HepG2 (cell line): ENCODE results near the gene HDDC3. TPM values are rescaled to one million over a fixed set of nuclear protein-coding genes. Genes with fewer than 3 reads are reported as not detected.
A peak's percentile ranks its signal among the peaks of the same experiment; 100 is the strongest.

Source experiments
- ADNP ChIP-seq: sonication (generic); formaldehyde crosslinking; IDR thresholded peaks from 2 replicates; pipeline ENCODE4 v1.4.0; 2020; ENCODE audit warnings: missing genetic modification reagents
- ARNTL ChIP-seq: sonication (generic); formaldehyde crosslinking; IDR thresholded peaks from 2 replicates; pipeline ENCODE4 v1.4.0; 2020; ENCODE audit warnings: mild to moderate bottlenecking, missing genetic modification reagents
- BHLHE40 ChIP-seq: IDR thresholded peaks from 2 replicates; pipeline ENCODE4 v1.6.1; 2011; ENCODE audit warnings: low read length, improper control_type of control experiment
- DNMT1 ChIP-seq: sonication (generic); formaldehyde crosslinking; IDR thresholded peaks from 2 replicates; pipeline ENCODE4 v1.5.1; 2020; ENCODE audit warnings: mild to moderate bottlenecking, missing genetic modification reagents
- FOXA3 ChIP-seq: IDR thresholded peaks from 2 replicates; pipeline ENCODE4 v1.6.1; 2016; ENCODE audit warnings: missing genetic modification reagents, missing compliant biosample characterization
- HIVEP1 ChIP-seq: sonication (generic); formaldehyde crosslinking; IDR thresholded peaks from 2 replicates; pipeline ENCODE4 v1.4.0; 2020; ENCODE audit warnings: mild to moderate bottlenecking, missing genetic modification reagents
- IRF2 ChIP-seq: IDR thresholded peaks from 2 replicates; pipeline ENCODE4 v1.6.1; 2018; ENCODE audit warnings: missing genetic modification reagents, missing compliant biosample characterization
- LCORL ChIP-seq, 2 experiments: fragments of 450-650 bp in 1 of 2; sonication (generic) in 1 of 2; formaldehyde crosslinking in 1 of 2; IDR thresholded peaks; 2 replicates each; pipeline versions ENCODE4 v1.5.0 to v1.6.1; 2017 to 2020; ENCODE audit warnings: antibody characterized with exemption in 1 of 2, missing genetic modification reagents in 1 of 2
- MAF1 ChIP-seq: sonication (generic); formaldehyde crosslinking; IDR thresholded peaks from 2 replicates; pipeline ENCODE4 v1.5.0; 2020; ENCODE audit warnings: missing genetic modification reagents, borderline replicate concordance
- MXD4 ChIP-seq: IDR thresholded peaks from 2 replicates; pipeline ENCODE4 v1.6.1; 2016; ENCODE audit warnings: mild to moderate bottlenecking, missing biosample characterization, missing genetic modification reagents
- NONO ChIP-seq, 2 experiments: fragments of 450-650 bp in 1 of 2; sonication (generic) in 1 of 2; formaldehyde crosslinking in 1 of 2; IDR thresholded peaks in 1 of 2; conservative IDR thresholded peaks in 1 of 2; 2 replicates each; pipeline versions ENCODE4 v1.6.1 to v1.8.0; 2017 to 2022; ENCODE audit warnings: mild to moderate bottlenecking in 1 of 2, missing genetic modification reagents in 1 of 2, moderate library complexity in 1 of 2
- NPAS2 ChIP-seq: sonication (generic); formaldehyde crosslinking; IDR thresholded peaks from 2 replicates; pipeline ENCODE4 v1.8.0; 2022; ENCODE audit warnings: mild to moderate bottlenecking, missing genetic modification reagents, borderline replicate concordance
- SKI ChIP-seq: fragments of 450-650 bp; IDR thresholded peaks from one replicate; pipeline ENCODE4 v1.6.1; 2018; ENCODE audit warnings: mild to moderate bottlenecking; ENCODE audit not compliant: partially characterized antibody
- SMC3 ChIP-seq: IDR thresholded peaks from 2 replicates; pipeline ENCODE4 v1.6.1; 2011; ENCODE audit warnings: low read length, improper control_type of control experiment
- SP140L ChIP-seq: sonication (generic); formaldehyde crosslinking; IDR thresholded peaks from 2 replicates; pipeline ENCODE4 v1.4.0; 2020; ENCODE audit warnings: missing genetic modification reagents, borderline replicate concordance
- SRSF9 ChIP-seq: fragments of 200-400 bp; formaldehyde crosslinking; IDR thresholded peaks from 2 replicates; pipeline ENCODE4 v1.6.1; 2018; ENCODE audit warnings: borderline replicate concordance, mild to moderate bottlenecking, low read depth, low read length; ENCODE audit not compliant: insufficient read depth, poor library complexity, severe bottlenecking
- ZBTB20 ChIP-seq: sonication (generic); formaldehyde crosslinking; IDR thresholded peaks from 2 replicates; pipeline ENCODE4 v1.8.1; 2023; ENCODE audit warnings: missing genetic modification reagents, low read depth, mild to moderate bottlenecking, borderline replicate concordance
- ZC3H4 ChIP-seq: sonication (generic); formaldehyde crosslinking; IDR thresholded peaks from 2 replicates; pipeline ENCODE4 v1.4.0; 2020; ENCODE audit warnings: missing genetic modification reagents, borderline replicate concordance
- ZFP36L1 ChIP-seq: sonication (generic); formaldehyde crosslinking; IDR thresholded peaks from 2 replicates; pipeline ENCODE4 v1.8.0; 2022; ENCODE audit warnings: mild to moderate bottlenecking, missing genetic modification reagents, moderate library complexity
- ZNF143 ChIP-seq: sonication (generic); formaldehyde crosslinking; IDR thresholded peaks from 2 replicates; pipeline ENCODE4 v1.4.0; 2020; ENCODE audit warnings: missing genetic modification reagents
- ZNF431 ChIP-seq: sonication (generic); formaldehyde crosslinking; IDR thresholded peaks from 2 replicates; pipeline ENCODE4 v1.9.0; 2022; ENCODE audit warnings: missing genetic modification reagents, low read depth, mild to moderate bottlenecking, borderline replicate concordance
- ZNF501 ChIP-seq: sonication (generic); formaldehyde crosslinking; IDR thresholded peaks from 2 replicates; pipeline ENCODE4 v1.5.1; 2020; ENCODE audit warnings: mild to moderate bottlenecking, moderate library complexity, missing genetic modification reagents
- ZSCAN22 ChIP-seq: sonication (generic); formaldehyde crosslinking; IDR thresholded peaks from 2 replicates; pipeline ENCODE4 v1.4.0; 2020; ENCODE audit warnings: mild to moderate bottlenecking, missing genetic modification reagents
- ZSCAN9 ChIP-seq: IDR thresholded peaks from 2 replicates; pipeline ENCODE4 v1.6.1; 2016; ENCODE audit warnings: borderline replicate concordance
- polyA plus RNA-seq, 8 experiments: library from polyadenylated mRNA; depleted of rRNA in 3 of 8; stranded (reverse) in 7 of 8; unstranded in 1 of 8; fragments of >200 nt; fragmentation: Illumina TruSeq in 4 of 8; extraction: Trizol in 4 of 8; gene quantifications; 2 replicates each; pipeline versions ENCODE4 v1.2.1 to v1.2.3, GENCODE V29; 2011 to 2016; ENCODE audit warnings: low read depth in 4 of 8, missing spikeins in 1 of 8, mixed read lengths in 1 of 8; ENCODE audit not compliant: insufficient read depth in 1 of 8
- total RNA-seq, 5 experiments: library from RNA; depleted of rRNA; stranded (reverse); fragments of >200 nt; fragmentation: Illumina TruSeq; extraction: Trizol; gene quantifications; 2 replicates each; pipeline ENCODE4 v1.2.3, GENCODE V29; 2016; ENCODE audit warnings: low read depth in 1 of 5
- TF ChIP-seq, protein P1 (sequence below): sonication (generic); formaldehyde crosslinking; IDR thresholded peaks from 2 replicates; pipeline ENCODE4 v1.4.0; 2020; ENCODE audit warnings: mild to moderate bottlenecking, low read depth, missing genetic modification reagents
- TF ChIP-seq, protein P2 (sequence below): sonication (generic); formaldehyde crosslinking; IDR thresholded peaks from 2 replicates; pipeline ENCODE4 v1.4.0; 2020; ENCODE audit warnings: missing genetic modification reagents, borderline replicate concordance

Gene HDDC3
- total and polyA plus RNA-seq, 2 of the 13 experiments (the other 11 are each of a cell fraction or from before 2014, with no cell fraction given) = 18.7 to 28.3 TPM

DNA sequence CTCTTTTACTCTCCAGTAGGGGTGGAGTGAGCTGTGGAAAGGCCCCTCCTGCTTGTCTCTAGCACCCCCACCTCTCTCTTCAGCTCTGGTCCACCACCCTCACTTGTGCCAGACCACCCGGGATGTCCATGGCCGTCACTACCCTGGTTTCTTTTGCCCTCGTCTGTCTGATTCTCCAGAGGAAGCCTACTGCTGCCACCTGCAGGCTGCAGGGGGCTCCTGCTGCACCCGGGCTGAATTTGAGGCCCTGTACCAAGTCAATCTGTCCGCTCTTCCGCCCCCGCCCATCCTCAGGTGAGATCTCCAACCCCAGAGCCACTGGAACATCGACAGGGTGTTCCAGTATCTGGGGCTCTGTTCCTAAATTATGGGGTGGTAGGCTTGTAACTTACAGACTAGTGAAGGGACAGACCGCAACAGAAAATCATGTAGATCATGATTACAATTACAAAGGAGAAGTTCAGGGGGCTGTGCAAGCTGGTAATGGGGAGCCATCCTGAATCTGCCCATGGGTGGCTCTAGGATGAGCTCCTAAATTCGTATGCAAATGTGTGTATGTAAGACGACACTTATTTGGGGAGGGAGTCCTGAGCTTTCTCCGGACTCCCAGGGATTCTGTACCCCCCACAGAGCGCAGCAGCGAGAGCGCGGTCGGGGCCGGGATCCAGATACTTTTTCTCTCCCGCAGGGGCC, 2.1 kb upstream of the HDDC3 start (continued):
- TF ChIP-seq ZNF143 (CRISPR knock-in tag) (no peak), ARNTL (CRISPR knock-in tag) (no peak), ZBTB20 (CRISPR knock-in tag) (no peak), ZC3H4 (CRISPR knock-in tag) (no peak), FOXA3 (CRISPR knock-in tag) (no peak), MXD4 (CRISPR knock-in tag) (no peak; the same call in 1 of the 2 replicates), HIVEP1 (CRISPR knock-in tag) (peak; percentile 5; the same call in 1 of the 2 replicates), BHLHE40 (no peak), ADNP (CRISPR knock-in tag) (no peak), SKI (no peak), NONO (IDR thresholded peaks at IDR 0.05) (no peak), NONO (CRISPR knock-in tag; conservative IDR thresholded peaks at IDR 0.05) (no peak), ZNF431 (CRISPR knock-in tag) (no peak), ZSCAN9 (CRISPR knock-in tag) (no peak), SP140L (CRISPR knock-in tag) (no peak), MAF1 (CRISPR knock-in tag) (no peak), ZSCAN22 (no peak), IRF2 (CRISPR knock-in tag) (0 out of 2 replicates have a peak, but pooled peaks have one; percentile 29), ZFP36L1 (CRISPR knock-in tag) (no peak; the same call in none of the 2 replicates), LCORL (IDR thresholded peaks at IDR 0.05) (no peak), LCORL (CRISPR knock-in tag; IDR thresholded peaks at IDR 0.05) (peak; percentile 66), SRSF9 (no peak), NPAS2 (CRISPR knock-in tag) (no peak), SMC3 (peak; percentile 33), DNMT1 (CRISPR knock-in tag) (no peak), ZNF501 (CRISPR knock-in tag) (no peak; the same call in 1 of the 2 replicates)
- TF ChIP-seq, protein P1, sequence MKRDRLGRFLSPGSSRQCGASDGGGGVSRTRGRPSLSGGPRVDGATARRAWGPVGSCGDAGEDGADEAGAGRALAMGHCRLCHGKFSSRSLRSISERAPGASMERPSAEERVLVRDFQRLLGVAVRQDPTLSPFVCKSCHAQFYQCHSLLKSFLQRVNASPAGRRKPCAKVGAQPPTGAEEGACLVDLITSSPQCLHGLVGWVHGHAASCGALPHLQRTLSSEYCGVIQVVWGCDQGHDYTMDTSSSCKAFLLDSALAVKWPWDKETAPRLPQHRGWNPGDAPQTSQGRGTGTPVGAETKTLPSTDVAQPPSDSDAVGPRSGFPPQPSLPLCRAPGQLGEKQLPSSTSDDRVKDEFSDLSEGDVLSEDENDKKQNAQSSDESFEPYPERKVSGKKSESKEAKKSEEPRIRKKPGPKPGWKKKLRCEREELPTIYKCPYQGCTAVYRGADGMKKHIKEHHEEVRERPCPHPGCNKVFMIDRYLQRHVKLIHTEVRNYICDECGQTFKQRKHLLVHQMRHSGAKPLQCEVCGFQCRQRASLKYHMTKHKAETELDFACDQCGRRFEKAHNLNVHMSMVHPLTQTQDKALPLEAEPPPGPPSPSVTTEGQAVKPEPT (CRISPR knock-in tag) = 0 out of 2 replicates have a peak, but pooled peaks have one; percentile 11
- TF ChIP-seq, protein P2, sequence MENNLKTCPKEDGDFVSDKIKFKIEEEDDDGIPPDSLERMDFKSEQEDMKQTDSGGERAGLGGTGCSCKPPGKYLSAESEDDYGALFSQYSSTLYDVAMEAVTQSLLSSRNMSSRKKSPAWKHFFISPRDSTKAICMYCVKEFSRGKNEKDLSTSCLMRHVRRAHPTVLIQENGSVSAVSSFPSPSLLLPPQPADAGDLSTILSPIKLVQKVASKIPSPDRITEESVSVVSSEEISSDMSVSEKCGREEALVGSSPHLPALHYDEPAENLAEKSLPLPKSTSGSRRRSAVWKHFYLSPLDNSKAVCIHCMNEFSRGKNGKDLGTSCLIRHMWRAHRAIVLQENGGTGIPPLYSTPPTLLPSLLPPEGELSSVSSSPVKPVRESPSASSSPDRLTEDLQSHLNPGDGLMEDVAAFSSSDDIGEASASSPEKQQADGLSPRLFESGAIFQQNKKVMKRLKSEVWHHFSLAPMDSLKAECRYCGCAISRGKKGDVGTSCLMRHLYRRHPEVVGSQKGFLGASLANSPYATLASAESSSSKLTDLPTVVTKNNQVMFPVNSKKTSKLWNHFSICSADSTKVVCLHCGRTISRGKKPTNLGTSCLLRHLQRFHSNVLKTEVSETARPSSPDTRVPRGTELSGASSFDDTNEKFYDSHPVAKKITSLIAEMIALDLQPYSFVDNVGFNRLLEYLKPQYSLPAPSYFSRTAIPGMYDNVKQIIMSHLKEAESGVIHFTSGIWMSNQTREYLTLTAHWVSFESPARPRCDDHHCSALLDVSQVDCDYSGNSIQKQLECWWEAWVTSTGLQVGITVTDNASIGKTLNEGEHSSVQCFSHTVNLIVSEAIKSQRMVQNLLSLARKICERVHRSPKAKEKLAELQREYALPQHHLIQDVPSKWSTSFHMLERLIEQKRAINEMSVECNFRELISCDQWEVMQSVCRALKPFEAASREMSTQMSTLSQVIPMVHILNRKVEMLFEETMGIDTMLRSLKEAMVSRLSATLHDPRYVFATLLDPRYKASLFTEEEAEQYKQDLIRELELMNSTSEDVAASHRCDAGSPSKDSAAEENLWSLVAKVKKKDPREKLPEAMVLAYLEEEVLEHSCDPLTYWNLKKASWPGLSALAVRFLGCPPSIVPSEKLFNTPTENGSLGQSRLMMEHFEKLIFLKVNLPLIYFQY = 0 out of 2 replicates have a peak, but pooled peaks have one; percentile 32
